Endothelial cell of umbilical vein (primary cell): Measurements from ENCODE around the gene GSTK1. TPM values are rescaled to one million over a fixed set of nuclear protein-coding genes. Genes with fewer than 3 reads are reported as not detected.

Experiments
- BruUV-seq: library from RNA; stranded (reverse); fragments of 400-500 nt; replicated peaks from 2 replicates; lab custom pipeline; 2021; lab: Mats Ljungman, UMichigan
- CTCF ChIA-PET: fragments of 300-600, 350-600 bp; sonication (Branson Sonifier 250); formaldehyde crosslinking; loops from one replicate; lab custom pipeline; 2021; ENCODE audit warnings: antibody characterized with exemption, inconsistent platforms; lab: Charles Lee
- POLR2A ChIA-PET: fragments of 300-600, 350-600 bp; sonication (Branson Sonifier 250); formaldehyde crosslinking; loops from one replicate; lab custom pipeline; 2021; ENCODE audit warnings: antibody characterized with exemption, inconsistent platforms; lab: Charles Lee
- DNase-seq: peaks from one replicate; pipeline ENCODE4 v3.0.0-alpha.2; 2011; ENCODE audit warnings: low read depth, low spot score
- FAIRE-seq: peaks from 2 replicates; lab custom pipeline; 2011; peaks lifted over from hg19 to GRCh38; lab: Jason Lieb, UNC
- H2AFZ ChIP-seq: 2 replicates; pipeline ENCODE4 v1.6.0; 2012; ENCODE audit warnings: low read depth, low read length, control low read depth, inconsistent platforms
- H3K27ac ChIP-seq: 2 replicates; pipeline ENCODE4 v1.5.1; 2011; ENCODE audit warnings: low read depth, mild to moderate bottlenecking, control low read depth, low read length, moderate library complexity; ENCODE audit not compliant: insufficient read depth
- H3K27me3 ChIP-seq, 2 experiments: 2 replicates each; pipeline versions ENCODE4 v1.6.0 to v1.6.1; 2011; ENCODE audit warnings: low read length in 2 of 2, mixed read lengths in 1 of 2; ENCODE audit not compliant: control insufficient read depth in 2 of 2, insufficient read depth in 2 of 2
- H3K36me3 ChIP-seq, 2 experiments: 2 replicates in 1 of 2; 3 replicates in 1 of 2; pipeline ENCODE4 v1.5.1; 2011; ENCODE audit warnings: low read length in 2 of 2, mild to moderate bottlenecking in 1 of 2, moderate library complexity in 1 of 2; ENCODE audit not compliant: control insufficient read depth in 2 of 2, insufficient read depth in 2 of 2; ENCODE audit errors: extremely low read depth in 1 of 2
- H3K4me1 ChIP-seq: 3 replicates; pipeline ENCODE4 v1.5.1; 2011; ENCODE audit warnings: mild to moderate bottlenecking, low read length; ENCODE audit not compliant: control insufficient read depth, insufficient read depth; ENCODE audit errors: extremely low read depth
- H3K4me2 ChIP-seq: 2 replicates; pipeline ENCODE4 v1.6.1; 2011; ENCODE audit warnings: low read length, control low read depth, mixed read lengths; ENCODE audit not compliant: insufficient read depth
- H3K4me3 ChIP-seq, 3 experiments: fragments of 200-600 bp in 1 of 3; sonication (generic), shearing (Covaris generic) in 1 of 3; replicated peaks in 1 of 3; 2 replicates each; pipeline ENCODE4 v1.5.1; 2011 to 2016; ENCODE audit warnings: control low read depth in 3 of 3, low read length in 3 of 3, mild to moderate bottlenecking in 2 of 3, inconsistent platforms in 1 of 3, low read depth in 1 of 3, moderate library complexity in 1 of 3; ENCODE audit not compliant: insufficient read depth in 1 of 3
- H3K79me2 ChIP-seq: 2 replicates; pipeline ENCODE4 v1.6.0; 2012; ENCODE audit warnings: low read length, inconsistent platforms; ENCODE audit not compliant: control insufficient read depth, insufficient read depth
- H3K9ac ChIP-seq: replicated peaks from 2 replicates; pipeline ENCODE3; 2011; ENCODE audit warnings: low read length, control low read depth; ENCODE audit not compliant: insufficient read depth; ENCODE audit errors: extremely low read depth
- H3K9me1 ChIP-seq: replicated peaks from 3 replicates; pipeline ENCODE4 v1.6.0; 2011; ENCODE audit warnings: mild to moderate bottlenecking, low read length; ENCODE audit not compliant: control insufficient read depth, insufficient read depth; ENCODE audit errors: extremely low read depth
- H3K9me3 ChIP-seq: replicated peaks from 2 replicates; pipeline ENCODE4 v1.5.1; 2012; ENCODE audit warnings: low read length, inconsistent platforms; ENCODE audit not compliant: control insufficient read depth, insufficient read depth
- H4K20me1 ChIP-seq: replicated peaks from 2 replicates; pipeline ENCODE3; 2011; ENCODE audit warnings: mild to moderate bottlenecking, low read length; ENCODE audit not compliant: control insufficient read depth, insufficient read depth; ENCODE audit errors: extremely low read depth
- EZH2 ChIP-seq: IDR thresholded peaks from 2 replicates; pipeline ENCODE4 v1.6.1; 2012; ENCODE audit warnings: borderline replicate concordance, low read depth, mild to moderate bottlenecking, moderate library complexity, low read length, inconsistent platforms; ENCODE audit not compliant: severe bottlenecking
- FOS ChIP-seq: IDR thresholded peaks from 2 replicates; pipeline ENCODE4 v1.6.1; 2011; ENCODE audit warnings: mild to moderate bottlenecking, low read length, moderate library complexity, borderline replicate concordance; ENCODE audit not compliant: insufficient read depth
- GATA2 ChIP-seq: IDR thresholded peaks from 2 replicates; pipeline ENCODE4 v1.7.0; 2011; ENCODE audit warnings: low read depth, mild to moderate bottlenecking, moderate library complexity, mixed read lengths, low read length; ENCODE audit not compliant: insufficient read length, insufficient read depth
- JUN ChIP-seq: IDR thresholded peaks from 2 replicates; pipeline ENCODE4 v1.6.1; 2011; ENCODE audit warnings: borderline replicate concordance, low read depth; ENCODE audit not compliant: insufficient read length, insufficient read depth
- MYC ChIP-seq: IDR thresholded peaks from one replicate; pipeline ENCODE4 v1.6.1; 2011; ENCODE audit warnings: mild to moderate bottlenecking, low read depth, low read length
- POLR2A ChIP-seq: IDR thresholded peaks from 2 replicates; pipeline ENCODE4 v1.6.1; 2012; ENCODE audit warnings: low read depth, mild to moderate bottlenecking, control low read depth, low read length
- POLR2AphosphoS5 ChIP-seq: IDR thresholded peaks from 2 replicates; pipeline ENCODE4 v1.6.1; 2012; ENCODE audit warnings: low read depth, mild to moderate bottlenecking, control low read depth, low read length, moderate library complexity; ENCODE audit not compliant: insufficient read depth
- dilution Hi-C: fragments of 300-500 bp; cut with MboI; formaldehyde crosslinking; loops from one replicate; pipeline ENCODE4 v1.15.0; 2019; ENCODE audit warnings: low sequenced_read_pairs; ENCODE audit not compliant: extremely low pct_ligation_motif_present
- intact Hi-C: fragments of 100-400 bp; cut with micrococcal nuclease; formaldehyde crosslinking; loops from one replicate; pipeline ENCODE4 v1.10.0; 2022
- polyA plus RNA-seq, 4 experiments: library from polyadenylated mRNA; depleted of rRNA in 3 of 4; stranded (reverse) in 3 of 4; unstranded in 1 of 4; fragments of >200 nt; gene quantifications; 2 replicates each; pipeline versions ENCODE4 v1.2.1 to v1.2.3, GENCODE V29; 2011 to 2012; ENCODE audit warnings: missing spikeins in 1 of 4
- total RNA-seq: library from RNA; stranded (reverse); gene quantifications from 2 replicates; pipeline ENCODE4 v1.2.3, GENCODE V29; 2021
- TF ChIP-seq, protein P1 (sequence below), 2 donors: IDR thresholded peaks; 1 replicate in 1 of 2; 2 replicates in 1 of 2; pipeline ENCODE4 v1.5.1; 2011; ENCODE audit warnings: low read length in 2 of 2, mild to moderate bottlenecking in 2 of 2, moderate library complexity in 2 of 2, control low read depth in 1 of 2, inconsistent platforms in 1 of 2, low read depth in 1 of 2; ENCODE audit not compliant: insufficient read depth in 1 of 2; ENCODE audit errors: extremely low read depth in 1 of 2
- TF ChIP-seq, protein P2 (sequence below): IDR thresholded peaks from 2 replicates; pipeline ENCODE4 v1.6.1; 2011; ENCODE audit not compliant: insufficient read depth, insufficient read length

Gene GSTK1
- total and polyA plus RNA-seq, 2 donors (not counting 3 experiments of a cell fraction or from before 2014, with no cell fraction given) = 119 to 132 TPM

GRCh38 chr7:143287935-143288826 is 24.9 kb downstream of the GSTK1 start, which contains the start of gene CASP2:
CASP2 (plus strand) TSS chr7:143288351; CDS start chr7:143288456, 105 bp downstream.
- H3K27ac ChIP-seq = peak within 1 kb of the TSS; percentile 91
- TF ChIP-seq EZH2 = no peak
- no peak for TF ChIP-seq FOS
- TF ChIP-seq POLR2AphosphoS5 = peak; percentile 58
- no peak for TF ChIP-seq MYC
- TF ChIP-seq, protein P1, sequence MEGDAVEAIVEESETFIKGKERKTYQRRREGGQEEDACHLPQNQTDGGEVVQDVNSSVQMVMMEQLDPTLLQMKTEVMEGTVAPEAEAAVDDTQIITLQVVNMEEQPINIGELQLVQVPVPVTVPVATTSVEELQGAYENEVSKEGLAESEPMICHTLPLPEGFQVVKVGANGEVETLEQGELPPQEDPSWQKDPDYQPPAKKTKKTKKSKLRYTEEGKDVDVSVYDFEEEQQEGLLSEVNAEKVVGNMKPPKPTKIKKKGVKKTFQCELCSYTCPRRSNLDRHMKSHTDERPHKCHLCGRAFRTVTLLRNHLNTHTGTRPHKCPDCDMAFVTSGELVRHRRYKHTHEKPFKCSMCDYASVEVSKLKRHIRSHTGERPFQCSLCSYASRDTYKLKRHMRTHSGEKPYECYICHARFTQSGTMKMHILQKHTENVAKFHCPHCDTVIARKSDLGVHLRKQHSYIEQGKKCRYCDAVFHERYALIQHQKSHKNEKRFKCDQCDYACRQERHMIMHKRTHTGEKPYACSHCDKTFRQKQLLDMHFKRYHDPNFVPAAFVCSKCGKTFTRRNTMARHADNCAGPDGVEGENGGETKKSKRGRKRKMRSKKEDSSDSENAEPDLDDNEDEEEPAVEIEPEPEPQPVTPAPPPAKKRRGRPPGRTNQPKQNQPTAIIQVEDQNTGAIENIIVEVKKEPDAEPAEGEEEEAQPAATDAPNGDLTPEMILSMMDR (IDR thresholded peaks at IDR 0.05; ENCODE audit: extremely low read depth in 1 of 2, insufficient read depth in 1 of 2, low read depth in 1 of 2, low read length in 2 of 2) = peak in 1 of 2 donors; percentile 40
- no peak for TF ChIP-seq JUN
- TF ChIP-seq POLR2A = peak; percentile 67
- TF ChIP-seq GATA2 = no peak
- TF ChIP-seq, protein P2, sequence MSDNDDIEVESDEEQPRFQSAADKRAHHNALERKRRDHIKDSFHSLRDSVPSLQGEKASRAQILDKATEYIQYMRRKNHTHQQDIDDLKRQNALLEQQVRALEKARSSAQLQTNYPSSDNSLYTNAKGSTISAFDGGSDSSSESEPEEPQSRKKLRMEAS = peak; percentile 88
- peak; percentile 97 for FAIRE-seq
- H3K36me3 ChIP-seq = peaks cover 2 to 8% of the 10 kb centered on the region in 2 experiments
- BruUV-seq = no TSS peak
- peak within 1 kb of the TSS; percentile 98 for H3K9ac ChIP-seq
- peak within 1 kb of the TSS; percentile 68 for H3K4me2 ChIP-seq
- peak within 1 kb of the TSS; percentile 87 for H2AFZ ChIP-seq
- intact Hi-C loops (loop anchor here (1.0 to 5.0 kb wide), 6 partner anchors 8 to 211 kb away; partner anchors contain the start of gene GSTK1), dilution Hi-C loops (no loop called here)
- ChIA-PET POLR2A (interaction anchor here (0.8 to 1.4 kb wide), 8 partner anchors 8 to 98 kb away, joined by 3 to 7 read pairs (median 3); partner anchors contain the start of gene GSTK1), CTCF (interaction anchor here (0.6 to 1.5 kb wide), 14 partner anchors 8 to 701 kb away, joined by 3 to 11 read pairs (median 5); partner anchors contain the start of gene GSTK1)
- H3K9me3 ChIP-seq = no peaks in the 10 kb centered on the region
- no peaks in the 10 kb centered on the region for H3K27me3 ChIP-seq
- peak within 1 kb of the TSS; percentile 81 to 97 (median 91) for H3K4me3 ChIP-seq
- H4K20me1 ChIP-seq = no peaks in the 10 kb centered on the region
- peak; percentile 99 for DNase-seq
- peaks cover 36% of the 10 kb centered on the region for H3K79me2 ChIP-seq
- peaks cover 24% of the 10 kb centered on the region for H3K4me1 ChIP-seq
- no peaks in the 10 kb centered on the region for H3K9me1 ChIP-seq
